PC-9 (cell line): Measurements from ENCODE around the gene PI4KA.

Experiments
- CTCF ChIP-seq: fragments of 200-600 bp; sonication (generic); conservative IDR thresholded peaks from 2 replicates; pipeline ENCODE4 v1.6.1; 2017; ENCODE audit warnings: mixed run types, antibody characterized with exemption, mild to moderate bottlenecking, moderate library complexity
- EZH2 ChIP-seq: fragments of 200-600 bp; sonication (generic); IDR thresholded peaks from 2 replicates; pipeline ENCODE4 v1.8.0; 2017; ENCODE audit warnings: antibody characterized with exemption, low read depth

GRCh38 chr22:20798974-20799373 is 59.6 kb downstream of the PI4KA start:
- TF ChIP-seq CTCF, result no peak
- TF ChIP-seq EZH2, result no peak
